ENCODE results near the gene CYB5R3.

DNA sequence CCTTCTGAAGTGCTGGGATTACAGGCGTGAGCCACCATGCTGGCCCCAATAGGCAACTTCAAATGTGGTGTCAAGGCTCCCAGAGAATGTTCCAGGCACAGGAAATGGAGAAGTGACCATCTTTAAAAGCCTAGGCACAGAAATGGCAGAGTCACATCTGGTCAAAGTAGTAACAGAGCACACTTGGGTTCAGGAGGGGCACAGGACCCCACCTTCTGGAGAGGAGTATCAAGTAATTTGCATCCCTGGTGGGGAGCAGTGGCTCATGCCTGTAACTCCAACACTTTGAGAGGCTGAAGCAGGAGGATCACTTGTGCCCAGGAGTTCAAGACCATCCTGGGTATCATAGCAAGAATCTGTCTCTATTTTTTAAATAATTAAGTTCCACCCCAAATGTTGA is 66.2 kb downstream of the CYB5R3 start:
- TF ChIP-seq, protein P1, sequence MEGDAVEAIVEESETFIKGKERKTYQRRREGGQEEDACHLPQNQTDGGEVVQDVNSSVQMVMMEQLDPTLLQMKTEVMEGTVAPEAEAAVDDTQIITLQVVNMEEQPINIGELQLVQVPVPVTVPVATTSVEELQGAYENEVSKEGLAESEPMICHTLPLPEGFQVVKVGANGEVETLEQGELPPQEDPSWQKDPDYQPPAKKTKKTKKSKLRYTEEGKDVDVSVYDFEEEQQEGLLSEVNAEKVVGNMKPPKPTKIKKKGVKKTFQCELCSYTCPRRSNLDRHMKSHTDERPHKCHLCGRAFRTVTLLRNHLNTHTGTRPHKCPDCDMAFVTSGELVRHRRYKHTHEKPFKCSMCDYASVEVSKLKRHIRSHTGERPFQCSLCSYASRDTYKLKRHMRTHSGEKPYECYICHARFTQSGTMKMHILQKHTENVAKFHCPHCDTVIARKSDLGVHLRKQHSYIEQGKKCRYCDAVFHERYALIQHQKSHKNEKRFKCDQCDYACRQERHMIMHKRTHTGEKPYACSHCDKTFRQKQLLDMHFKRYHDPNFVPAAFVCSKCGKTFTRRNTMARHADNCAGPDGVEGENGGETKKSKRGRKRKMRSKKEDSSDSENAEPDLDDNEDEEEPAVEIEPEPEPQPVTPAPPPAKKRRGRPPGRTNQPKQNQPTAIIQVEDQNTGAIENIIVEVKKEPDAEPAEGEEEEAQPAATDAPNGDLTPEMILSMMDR (conservative IDR thresholded peaks at IDR 0.05 in 1 of 2, IDR thresholded peaks at IDR 0.05 in 1 of 2; ENCODE audit: extremely low read depth in 1 of 2, insufficient read depth in 1 of 2, low read depth in 1 of 2, low read length in 2 of 2): no peak
- no peak for TF ChIP-seq EZH2 (IDR thresholded peaks at IDR 0.05; ENCODE audit: borderline replicate concordance, low read length)
